Liver (tissue), 9 donors: ENCODE data around the gene CD81. TPM values are rescaled to one million over a fixed set of nuclear protein-coding genes. Genes with fewer than 3 reads are reported as not detected.
A peak's percentile ranks its signal among the peaks of the same experiment; 100 is the strongest.

ENCODE experiments used
- DNase-seq: peaks from one replicate; pipeline ENCODE4 v3.0.0-alpha.2; 2017; ENCODE audit warnings: low spot score
- H3K27ac ChIP-seq, 2 donors: one replicate each; pipeline ENCODE4 v1.7.0; 2013; ENCODE audit warnings: inconsistent platforms in 2 of 2, low read length in 2 of 2, control low read depth in 1 of 2, low read depth in 1 of 2, mild to moderate bottlenecking in 1 of 2
- H3K27me3 ChIP-seq, 4 donors: one replicate each; pipeline versions ENCODE4 v1.6.1 to v1.7.0; 2013; ENCODE audit warnings: low read length in 3 of 4, inconsistent platforms in 1 of 4, mild to moderate bottlenecking in 1 of 4, moderate library complexity in 1 of 4; ENCODE audit not compliant: control insufficient read depth in 4 of 4, insufficient read depth in 4 of 4
- H3K36me3 ChIP-seq, 4 donors: one replicate each; pipeline versions ENCODE4 v1.6.1 to v1.7.0; 2013; ENCODE audit warnings: low read length in 3 of 4, mild to moderate bottlenecking in 3 of 4, low read depth in 1 of 4, moderate library complexity in 1 of 4; ENCODE audit not compliant: control insufficient read depth in 4 of 4, insufficient read depth in 3 of 4
- H3K4me1 ChIP-seq, 4 donors: one replicate each; pipeline versions ENCODE4 v1.6.1 to v1.7.0; 2013; ENCODE audit warnings: low read length in 3 of 4, mild to moderate bottlenecking in 3 of 4, moderate library complexity in 1 of 4; ENCODE audit not compliant: control insufficient read depth in 4 of 4, insufficient read depth in 4 of 4
- H3K4me3 ChIP-seq, 3 donors: one replicate each; pipeline versions ENCODE4 v1.6.1 to v1.7.0; 2013; ENCODE audit warnings: low read length in 3 of 3, control low read depth in 1 of 3, low read depth in 1 of 3, mild to moderate bottlenecking in 1 of 3
- H3K9ac ChIP-seq, 2 donors: one replicate each; pipeline ENCODE4 v1.7.0; 2013; ENCODE audit warnings: low read length in 2 of 2, mild to moderate bottlenecking in 2 of 2, moderate library complexity in 2 of 2, control low read depth in 1 of 2, low read depth in 1 of 2
- H3K9me3 ChIP-seq, 4 donors: one replicate each; pipeline versions ENCODE4 v1.6.1 to v1.7.0; 2013; ENCODE audit warnings: low read length in 3 of 4; ENCODE audit not compliant: control insufficient read depth in 4 of 4
- EGR1 ChIP-seq, 2 donors: IDR thresholded peaks; 2 replicates each; pipeline ENCODE4 v1.6.1; 2016 to 2018; ENCODE audit warnings: antibody characterized with exemption in 2 of 2, low read depth in 2 of 2
- FOXA1 ChIP-seq: IDR thresholded peaks from 2 replicates; pipeline ENCODE4 v1.6.1; 2016; ENCODE audit warnings: antibody characterized with exemption
- GABPA ChIP-seq, 2 donors: IDR thresholded peaks in 1 of 2; conservative IDR thresholded peaks in 1 of 2; 2 replicates each; pipeline ENCODE4 v1.6.1; 2016; ENCODE audit warnings: antibody characterized with exemption in 2 of 2, mild to moderate bottlenecking in 1 of 2, moderate library complexity in 1 of 2
- HNF4A ChIP-seq, 2 donors: conservative IDR thresholded peaks; 2 replicates each; pipeline ENCODE4 v1.6.1; 2016; ENCODE audit warnings: antibody characterized with exemption in 2 of 2, mild to moderate bottlenecking in 2 of 2
- HNF4G ChIP-seq: IDR thresholded peaks from 2 replicates; pipeline ENCODE4 v1.6.1; 2016; ENCODE audit warnings: antibody characterized with exemption
- JUND ChIP-seq, 2 donors: IDR thresholded peaks; 2 replicates each; pipeline ENCODE4 v1.6.1; 2016; ENCODE audit warnings: antibody characterized with exemption in 2 of 2
- RAD21 ChIP-seq, 2 donors: IDR thresholded peaks; 2 replicates each; pipeline ENCODE4 v1.6.1; 2016; ENCODE audit warnings: antibody characterized with exemption in 2 of 2, mild to moderate bottlenecking in 2 of 2
- SP1 ChIP-seq: IDR thresholded peaks from 2 replicates; pipeline ENCODE4 v1.6.1; 2018; ENCODE audit warnings: antibody characterized with exemption, mild to moderate bottlenecking
- TAF1 ChIP-seq: conservative IDR thresholded peaks from 2 replicates; pipeline ENCODE4 v1.6.1; 2016; ENCODE audit warnings: antibody characterized with exemption, mild to moderate bottlenecking
- YY1 ChIP-seq: IDR thresholded peaks from 2 replicates; pipeline ENCODE4 v1.6.1; 2016; ENCODE audit warnings: antibody characterized with exemption, mild to moderate bottlenecking
- WGBS: extraction: QIAGEN DNeasy Blood & Tissue Kit; methylation state at CpG from one replicate; pipeline ENCODE4 v1.1.7; 2013; 5-methylcytosine and 5-hydroxymethylcytosine counted together
- polyA plus RNA-seq, 2 donors: library from polyadenylated mRNA; stranded (reverse) in 1 of 2; unstranded in 1 of 2; fragments of 200-250 nt in 1 of 2; fragments of >200 nt in 1 of 2; fragmentation: Nextera tagmentation in 1 of 2; extraction: Ambion mirVana in 1 of 2; gene quantifications; one replicate each; pipeline versions ENCODE4 v1.2.1 to v1.2.3, GENCODE V29; 2013 to 2015
- total RNA-seq, 2 donors: library from RNA; depleted of rRNA; stranded (reverse); fragments of >200 nt; gene quantifications; one replicate each; pipeline ENCODE4 v1.2.3, GENCODE V29; 2014
- TF ChIP-seq, protein P1 (sequence below): fragments of 150-350 bp; IDR thresholded peaks from 2 replicates; pipeline ENCODE4 v1.5.1; 2017; ENCODE audit warnings: improper control_type of control experiment, low read depth, low read length; ENCODE audit not compliant: missing input control
- TF ChIP-seq, protein P2 (sequence below): IDR thresholded peaks from 2 replicates; pipeline ENCODE4 v1.6.1; 2016; ENCODE audit warnings: antibody characterized with exemption
- TF ChIP-seq, protein P3 (sequence below): IDR thresholded peaks from 2 replicates; pipeline ENCODE4 v1.6.1; 2016; ENCODE audit warnings: antibody characterized with exemption
- TF ChIP-seq, protein P4 (sequence below): IDR thresholded peaks from 2 replicates; pipeline ENCODE4 v1.6.1; 2016; ENCODE audit warnings: antibody characterized with exemption
- TF ChIP-seq, protein P5 (sequence below): IDR thresholded peaks from 2 replicates; pipeline ENCODE4 v1.6.1; 2016; ENCODE audit warnings: antibody characterized with exemption, mild to moderate bottlenecking
- donor health status: healthy.
- donor health status: healthy.
- donor health status: healthy.
- donor health status: healthy.
- donor health status: healthy.

CD81 gene
- total and polyA plus RNA-seq, 4 donors = 76.9 to 712 (median 164) TPM

DNA sequence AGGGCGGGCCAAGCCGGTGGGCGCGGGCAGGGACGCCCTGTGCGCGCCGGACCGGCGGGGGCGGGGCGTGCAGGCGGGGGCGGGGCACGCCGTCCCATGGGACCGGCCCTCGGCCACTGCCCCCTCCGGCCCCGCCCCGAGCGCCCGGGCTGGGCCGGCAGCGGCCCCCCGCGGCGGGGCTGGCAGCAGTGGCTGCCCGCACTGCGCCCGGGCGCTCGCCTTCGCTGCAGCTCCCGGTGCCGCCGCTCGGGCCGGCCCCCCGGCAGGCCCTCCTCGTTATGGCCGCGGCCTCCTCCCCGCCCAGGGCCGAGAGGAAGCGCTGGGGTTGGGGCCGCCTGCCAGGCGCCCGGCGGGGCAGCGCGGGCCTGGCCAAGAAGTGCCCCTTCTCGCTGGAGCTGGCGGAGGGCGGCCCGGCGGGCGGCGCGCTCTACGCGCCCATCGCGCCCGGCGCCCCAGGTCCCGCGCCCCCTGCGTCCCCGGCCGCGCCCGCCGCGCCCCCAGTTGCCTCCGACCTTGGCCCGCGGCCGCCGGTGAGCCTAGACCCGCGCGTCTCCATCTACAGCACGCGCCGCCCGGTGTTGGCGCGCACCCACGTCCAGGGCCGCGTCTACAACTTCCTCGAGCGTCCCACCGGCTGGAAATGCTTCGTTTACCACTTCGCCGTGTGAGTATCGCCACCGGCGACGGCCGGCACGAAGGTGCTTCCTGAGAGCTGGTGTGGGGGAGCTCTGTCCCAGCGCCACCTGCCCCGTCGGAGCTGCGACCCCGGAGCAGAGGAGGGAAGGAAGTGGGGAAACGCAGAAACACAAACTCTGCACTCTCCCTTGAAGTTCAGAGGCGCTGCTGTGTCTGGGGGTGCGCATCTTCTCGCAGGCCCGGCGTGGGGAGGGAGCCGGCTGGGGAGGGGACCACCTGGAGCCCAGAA is 68.0 kb downstream of the CD81 start, which contains the start of gene KCNQ1:
TSS of gene KCNQ1 (plus strand) at position 188 of the 925 bp plus-strand sequence. CDS start at position 279, 91 bp downstream.
- TF ChIP-seq YY1 (no peak), HNF4G (no peak), GABPA (IDR thresholded peaks at IDR 0.05 in 1 of 2, conservative IDR thresholded peaks at IDR 0.05 in 1 of 2) (no peak), SP1 (no peak), HNF4A (conservative IDR thresholded peaks at IDR 0.05) (no peak), RAD21 (IDR thresholded peaks at IDR 0.05) (no peak), FOXA1 (no peak), EGR1 (IDR thresholded peaks at IDR 0.05; ENCODE audit: low read depth in 2 of 2) (no peak), TAF1 (no peak), JUND (IDR thresholded peaks at IDR 0.05) (no peak)
- TF ChIP-seq, protein P1, sequence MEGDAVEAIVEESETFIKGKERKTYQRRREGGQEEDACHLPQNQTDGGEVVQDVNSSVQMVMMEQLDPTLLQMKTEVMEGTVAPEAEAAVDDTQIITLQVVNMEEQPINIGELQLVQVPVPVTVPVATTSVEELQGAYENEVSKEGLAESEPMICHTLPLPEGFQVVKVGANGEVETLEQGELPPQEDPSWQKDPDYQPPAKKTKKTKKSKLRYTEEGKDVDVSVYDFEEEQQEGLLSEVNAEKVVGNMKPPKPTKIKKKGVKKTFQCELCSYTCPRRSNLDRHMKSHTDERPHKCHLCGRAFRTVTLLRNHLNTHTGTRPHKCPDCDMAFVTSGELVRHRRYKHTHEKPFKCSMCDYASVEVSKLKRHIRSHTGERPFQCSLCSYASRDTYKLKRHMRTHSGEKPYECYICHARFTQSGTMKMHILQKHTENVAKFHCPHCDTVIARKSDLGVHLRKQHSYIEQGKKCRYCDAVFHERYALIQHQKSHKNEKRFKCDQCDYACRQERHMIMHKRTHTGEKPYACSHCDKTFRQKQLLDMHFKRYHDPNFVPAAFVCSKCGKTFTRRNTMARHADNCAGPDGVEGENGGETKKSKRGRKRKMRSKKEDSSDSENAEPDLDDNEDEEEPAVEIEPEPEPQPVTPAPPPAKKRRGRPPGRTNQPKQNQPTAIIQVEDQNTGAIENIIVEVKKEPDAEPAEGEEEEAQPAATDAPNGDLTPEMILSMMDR = no peak
- TF ChIP-seq, protein P2, sequence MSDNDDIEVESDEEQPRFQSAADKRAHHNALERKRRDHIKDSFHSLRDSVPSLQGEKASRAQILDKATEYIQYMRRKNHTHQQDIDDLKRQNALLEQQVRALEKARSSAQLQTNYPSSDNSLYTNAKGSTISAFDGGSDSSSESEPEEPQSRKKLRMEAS = no peak
- TF ChIP-seq, protein P3, sequence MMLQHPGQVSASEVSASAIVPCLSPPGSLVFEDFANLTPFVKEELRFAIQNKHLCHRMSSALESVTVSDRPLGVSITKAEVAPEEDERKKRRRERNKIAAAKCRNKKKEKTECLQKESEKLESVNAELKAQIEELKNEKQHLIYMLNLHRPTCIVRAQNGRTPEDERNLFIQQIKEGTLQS = no peak
- TF ChIP-seq, protein P4, sequence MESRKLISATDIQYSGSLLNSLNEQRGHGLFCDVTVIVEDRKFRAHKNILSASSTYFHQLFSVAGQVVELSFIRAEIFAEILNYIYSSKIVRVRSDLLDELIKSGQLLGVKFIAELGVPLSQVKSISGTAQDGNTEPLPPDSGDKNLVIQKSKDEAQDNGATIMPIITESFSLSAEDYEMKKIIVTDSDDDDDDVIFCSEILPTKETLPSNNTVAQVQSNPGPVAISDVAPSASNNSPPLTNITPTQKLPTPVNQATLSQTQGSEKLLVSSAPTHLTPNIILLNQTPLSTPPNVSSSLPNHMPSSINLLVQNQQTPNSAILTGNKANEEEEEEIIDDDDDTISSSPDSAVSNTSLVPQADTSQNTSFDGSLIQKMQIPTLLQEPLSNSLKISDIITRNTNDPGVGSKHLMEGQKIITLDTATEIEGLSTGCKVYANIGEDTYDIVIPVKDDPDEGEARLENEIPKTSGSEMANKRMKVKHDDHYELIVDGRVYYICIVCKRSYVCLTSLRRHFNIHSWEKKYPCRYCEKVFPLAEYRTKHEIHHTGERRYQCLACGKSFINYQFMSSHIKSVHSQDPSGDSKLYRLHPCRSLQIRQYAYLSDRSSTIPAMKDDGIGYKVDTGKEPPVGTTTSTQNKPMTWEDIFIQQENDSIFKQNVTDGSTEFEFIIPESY = no peak
- TF ChIP-seq, protein P5, sequence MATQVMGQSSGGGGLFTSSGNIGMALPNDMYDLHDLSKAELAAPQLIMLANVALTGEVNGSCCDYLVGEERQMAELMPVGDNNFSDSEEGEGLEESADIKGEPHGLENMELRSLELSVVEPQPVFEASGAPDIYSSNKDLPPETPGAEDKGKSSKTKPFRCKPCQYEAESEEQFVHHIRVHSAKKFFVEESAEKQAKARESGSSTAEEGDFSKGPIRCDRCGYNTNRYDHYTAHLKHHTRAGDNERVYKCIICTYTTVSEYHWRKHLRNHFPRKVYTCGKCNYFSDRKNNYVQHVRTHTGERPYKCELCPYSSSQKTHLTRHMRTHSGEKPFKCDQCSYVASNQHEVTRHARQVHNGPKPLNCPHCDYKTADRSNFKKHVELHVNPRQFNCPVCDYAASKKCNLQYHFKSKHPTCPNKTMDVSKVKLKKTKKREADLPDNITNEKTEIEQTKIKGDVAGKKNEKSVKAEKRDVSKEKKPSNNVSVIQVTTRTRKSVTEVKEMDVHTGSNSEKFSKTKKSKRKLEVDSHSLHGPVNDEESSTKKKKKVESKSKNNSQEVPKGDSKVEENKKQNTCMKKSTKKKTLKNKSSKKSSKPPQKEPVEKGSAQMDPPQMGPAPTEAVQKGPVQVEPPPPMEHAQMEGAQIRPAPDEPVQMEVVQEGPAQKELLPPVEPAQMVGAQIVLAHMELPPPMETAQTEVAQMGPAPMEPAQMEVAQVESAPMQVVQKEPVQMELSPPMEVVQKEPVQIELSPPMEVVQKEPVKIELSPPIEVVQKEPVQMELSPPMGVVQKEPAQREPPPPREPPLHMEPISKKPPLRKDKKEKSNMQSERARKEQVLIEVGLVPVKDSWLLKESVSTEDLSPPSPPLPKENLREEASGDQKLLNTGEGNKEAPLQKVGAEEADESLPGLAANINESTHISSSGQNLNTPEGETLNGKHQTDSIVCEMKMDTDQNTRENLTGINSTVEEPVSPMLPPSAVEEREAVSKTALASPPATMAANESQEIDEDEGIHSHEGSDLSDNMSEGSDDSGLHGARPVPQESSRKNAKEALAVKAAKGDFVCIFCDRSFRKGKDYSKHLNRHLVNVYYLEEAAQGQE = no peak
- Histone ChIP-seq H3K27me3 (peaks cover 0 to 3% (median 1%) of the 10 kb centered on the region in 4 donors), H3K9me3 (no peaks in the 10 kb centered on the region), H3K4me1 (peaks cover 0 to 13% (median 1%) of the 10 kb centered on the region in 4 donors), H3K9ac (no peak within 1 kb of the TSS), H3K36me3 (no peaks in the 10 kb centered on the region), H3K4me3 (peak within 1 kb of the TSS in 1 of 3 donors; percentile 54), H3K27ac (no peak within 1 kb of the TSS)
- DNase-seq = no peak
- WGBS = 4% methylated on average over 116 of the region's 116 CpGs
